Body of pancreas (tissue), 4 donors: ENCODE measurements around the gene TOP2A. TPM values are rescaled to one million over a fixed set of nuclear protein-coding genes. Genes with fewer than 3 reads are reported as not detected.
"Not testable (repeated sequence)": the region's sequence is repeated elsewhere in the genome, so short reads cannot be mapped to it uniquely, and the experiment has no call there.

ENCODE experiments used
- ATAC-seq: fragments of 150-250 bp; one replicate; pipeline ENCODE4 v1.9.1; 2016
- DNase-seq, 4 donors: peaks; one replicate each; pipeline ENCODE4 v3.0.0-alpha.2; 2019
- H3K27ac ChIP-seq, 4 donors: fragments of 200-600 bp; sonication (generic); 1 replicate in 3 of 4; 2 replicates in 1 of 4; pipeline versions ENCODE4 v1.5.1 to v1.6.1; 2016 to 2019; ENCODE audit warnings: mild to moderate bottlenecking in 1 of 4, mixed read lengths in 1 of 4, moderate library complexity in 1 of 4
- H3K27me3 ChIP-seq, 2 donors: fragments of 200-600 bp; sonication (generic); one replicate each; pipeline ENCODE4 v1.6.0; 2016; ENCODE audit warnings: mild to moderate bottlenecking in 1 of 2
- H3K36me3 ChIP-seq, 2 donors: fragments of 200-600 bp; sonication (generic); replicated peaks in 1 of 2; 2 replicates each; pipeline ENCODE4 v1.5.1; 2016; ENCODE audit warnings: low read depth in 2 of 2; ENCODE audit not compliant: insufficient read depth in 1 of 2
- H3K4me1 ChIP-seq: fragments of 200-600 bp; sonication (generic); one replicate; pipeline ENCODE4 v1.6.0; 2016
- H3K4me3 ChIP-seq, 2 donors: fragments of 200-600 bp; sonication (generic); 1 replicate in 1 of 2; 2 replicates in 1 of 2; pipeline ENCODE4 v1.5.1; 2016 to 2019
- H3K9me3 ChIP-seq, 3 donors: fragments of 200-600 bp; sonication (generic); 1 replicate in 2 of 3; 2 replicates in 1 of 3; pipeline ENCODE4 v1.5.1; 2016
- POLR2A ChIP-seq, 3 donors: fragments of 450-650 bp; IDR thresholded peaks; one replicate each; pipeline ENCODE4 v1.6.1; 2016; ENCODE audit warnings: antibody characterized with exemption in 3 of 3, mild to moderate bottlenecking in 2 of 3
- WGBS, 2 donors: methylation state at CpG; one replicate each; pipeline ENCODE4 v1.1.5; 2017; 5-methylcytosine and 5-hydroxymethylcytosine counted together
- intact Hi-C: fragments of 100-400 bp; cut with DNase I; formaldehyde crosslinking; loops from one replicate; pipeline ENCODE4 v1.15.1; 2023
- total RNA-seq, 2 donors: library from RNA; depleted of rRNA; stranded (reverse); fragments of >200 nt; gene quantifications; one replicate each; pipeline ENCODE4 v1.1.0, GENCODE V29; 2016
- TF ChIP-seq, protein P1 (sequence below), 7 experiments: fragments of 450-650 bp in 4 of 7; fragments of 200-600 bp in 3 of 7; sonication (generic) in 3 of 7; IDR thresholded peaks; one replicate each; pipeline ENCODE4 v1.5.1; 2016 to 2019; ENCODE audit warnings: antibody characterized with exemption in 7 of 7

TOP2A gene
- total RNA-seq, 2 donors from 2014 or later: 0.33 TPM; not detected in 1

DNA sequence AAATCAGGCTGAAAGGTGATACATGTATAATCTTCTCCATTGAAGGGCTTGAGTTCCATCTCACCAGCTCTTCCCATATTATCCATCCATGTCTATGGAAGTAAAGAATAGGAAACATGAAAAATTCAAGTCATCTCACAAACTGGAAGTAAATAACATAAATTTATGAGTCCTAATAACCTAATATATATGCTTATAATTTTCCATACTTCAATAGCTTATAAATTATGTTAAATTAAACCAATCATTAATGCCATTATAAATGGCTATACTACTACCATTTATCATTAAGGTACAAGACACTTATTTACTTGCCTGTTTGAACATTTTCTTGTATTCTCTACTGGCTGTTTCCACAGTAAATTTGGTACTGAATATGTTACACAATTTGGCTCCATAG lies 4.8 kb downstream of the TOP2A start:
- H3K27me3 ChIP-seq: peaks cover 0 to 6% of the 10 kb centered on the region in 2 donors
- no peak for DNase-seq
- H3K36me3 ChIP-seq: no peaks in the 10 kb centered on the region
- TF ChIP-seq, protein P1, sequence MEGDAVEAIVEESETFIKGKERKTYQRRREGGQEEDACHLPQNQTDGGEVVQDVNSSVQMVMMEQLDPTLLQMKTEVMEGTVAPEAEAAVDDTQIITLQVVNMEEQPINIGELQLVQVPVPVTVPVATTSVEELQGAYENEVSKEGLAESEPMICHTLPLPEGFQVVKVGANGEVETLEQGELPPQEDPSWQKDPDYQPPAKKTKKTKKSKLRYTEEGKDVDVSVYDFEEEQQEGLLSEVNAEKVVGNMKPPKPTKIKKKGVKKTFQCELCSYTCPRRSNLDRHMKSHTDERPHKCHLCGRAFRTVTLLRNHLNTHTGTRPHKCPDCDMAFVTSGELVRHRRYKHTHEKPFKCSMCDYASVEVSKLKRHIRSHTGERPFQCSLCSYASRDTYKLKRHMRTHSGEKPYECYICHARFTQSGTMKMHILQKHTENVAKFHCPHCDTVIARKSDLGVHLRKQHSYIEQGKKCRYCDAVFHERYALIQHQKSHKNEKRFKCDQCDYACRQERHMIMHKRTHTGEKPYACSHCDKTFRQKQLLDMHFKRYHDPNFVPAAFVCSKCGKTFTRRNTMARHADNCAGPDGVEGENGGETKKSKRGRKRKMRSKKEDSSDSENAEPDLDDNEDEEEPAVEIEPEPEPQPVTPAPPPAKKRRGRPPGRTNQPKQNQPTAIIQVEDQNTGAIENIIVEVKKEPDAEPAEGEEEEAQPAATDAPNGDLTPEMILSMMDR (IDR thresholded peaks at IDR 0.05): no peak
- no peak for TF ChIP-seq POLR2A (IDR thresholded peaks at IDR 0.05)
- no peak overlapping the region for H3K4me3 ChIP-seq
- H3K9me3 ChIP-seq: no peaks in the 10 kb centered on the region
- ATAC-seq: no peak
- H3K4me1 ChIP-seq: peaks cover 8% of the 10 kb centered on the region
- intact Hi-C loops: no loop called here
- H3K27ac ChIP-seq: no peak overlapping the region

GRCh38 chr17:40411821-40412220 lies 5.9 kb downstream of the TOP2A start:
- Histone ChIP-seq H3K27me3 (no peaks in the 10 kb centered on the region), H3K27ac (no peak overlapping the region), H3K4me1 (no peaks in the 10 kb centered on the region), H3K36me3 (no peaks in the 10 kb centered on the region), H3K9me3 (no peaks in the 10 kb centered on the region), H3K4me3 (no peak overlapping the region)
- DNase-seq (no peak), ATAC-seq (no peak)
- intact Hi-C loops: no loop called here
- no peak for TF ChIP-seq POLR2A (IDR thresholded peaks at IDR 0.05)
- TF ChIP-seq, protein P1 (IDR thresholded peaks at IDR 0.05): no peak
- 89 to 94% methylated on average over 4 of the region's 4 CpGs for WGBS, 2 donors

DNA sequence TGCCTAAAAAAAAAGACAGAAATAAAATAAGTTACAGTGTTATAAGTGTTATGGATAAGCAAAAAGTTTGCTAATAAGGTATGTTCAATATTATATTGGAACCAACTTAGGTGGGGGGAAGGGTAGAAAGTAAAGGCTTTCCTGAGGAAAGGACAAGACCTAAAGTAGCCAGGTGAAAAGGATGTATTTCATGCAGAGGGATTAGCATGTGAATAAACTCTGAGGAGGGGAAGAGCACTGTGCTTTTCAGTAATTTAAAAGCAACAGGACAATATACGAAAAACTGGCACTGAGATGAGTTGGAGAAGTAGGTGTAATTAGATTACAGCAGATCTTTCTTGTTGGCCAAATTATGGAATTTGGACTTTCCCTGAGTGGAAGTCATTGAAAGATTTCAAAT lies 7.6 kb downstream of the TOP2A start:
- DNase-seq (no peak), ATAC-seq (no peak)
- WGBS, 2 donors: 78% methylated on average over 1 of the region's 1 CpG
- no peak overlapping the region for H3K4me3 ChIP-seq
- H3K9me3 ChIP-seq: no peaks in the 10 kb centered on the region
- no peak overlapping the region for H3K27ac ChIP-seq
- H3K27me3 ChIP-seq: no peaks in the 10 kb centered on the region
- intact Hi-C loops: no loop called here
- H3K4me1 ChIP-seq: no peaks in the 10 kb centered on the region
- H3K36me3 ChIP-seq: no peaks in the 10 kb centered on the region
- TF ChIP-seq, protein P1 (IDR thresholded peaks at IDR 0.05): no peak
- no peak for TF ChIP-seq POLR2A (IDR thresholded peaks at IDR 0.05)

DNA sequence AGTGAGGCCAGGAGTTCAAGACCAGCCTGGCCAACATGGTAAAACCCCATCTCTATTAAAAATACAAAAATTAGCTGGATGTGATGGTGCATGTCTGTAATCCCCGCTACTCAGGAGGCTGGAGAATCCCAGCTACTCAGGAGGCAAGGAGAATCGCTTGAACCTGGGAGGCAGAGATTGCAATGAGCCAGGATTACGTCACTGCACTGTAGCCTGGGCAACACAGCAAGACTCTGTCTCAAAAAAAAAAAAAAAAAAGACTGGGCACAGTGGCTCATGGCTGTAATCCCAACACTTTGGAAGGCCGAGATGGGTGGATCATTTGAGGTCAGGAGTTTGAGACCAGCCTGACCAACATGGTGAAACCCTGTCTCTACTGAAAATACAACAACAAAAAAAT lies 8.2 kb downstream of the TOP2A start:
- H3K27ac ChIP-seq, H3K4me3 ChIP-seq, DNase-seq, H3K4me1 ChIP-seq, H3K9me3 ChIP-seq, H3K36me3 ChIP-seq, H3K27me3 ChIP-seq, ATAC-seq, intact Hi-C loops: not testable (repeated sequence)
- 90 to 95% methylated on average over 4 of the region's 4 CpGs for WGBS, 2 donors

DNA sequence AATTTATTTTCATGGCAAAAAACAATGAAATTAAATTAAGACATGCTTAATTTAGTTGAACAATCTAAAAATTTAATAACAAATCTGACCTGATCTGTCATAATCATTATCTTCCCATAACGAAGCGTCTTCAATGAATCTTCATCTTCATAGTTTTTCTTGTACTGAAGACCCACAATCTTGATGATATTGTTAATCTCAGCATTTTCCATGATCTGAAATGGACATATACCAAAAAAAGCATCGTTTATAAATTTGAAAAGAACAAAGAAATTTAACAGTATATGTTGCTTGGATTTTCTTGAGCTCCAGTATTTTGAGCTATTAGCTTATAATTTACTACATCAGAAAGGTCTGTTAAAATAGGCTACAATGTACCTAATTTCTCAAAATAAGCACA lies 10.2 kb downstream of the TOP2A start:
- TF ChIP-seq, protein P1 (IDR thresholded peaks at IDR 0.05): no peak
- no peak for TF ChIP-seq POLR2A (IDR thresholded peaks at IDR 0.05)
- H3K27ac ChIP-seq: no peak overlapping the region
- no peaks in the 10 kb centered on the region for H3K9me3 ChIP-seq
- no peaks in the 10 kb centered on the region for H3K36me3 ChIP-seq
- no peaks in the 10 kb centered on the region for H3K27me3 ChIP-seq
- no peaks in the 10 kb centered on the region for H3K4me1 ChIP-seq
- WGBS, 2 donors: 93 to 96% methylated on average over 3 of the region's 3 CpGs
- no peak overlapping the region for H3K4me3 ChIP-seq
- intact Hi-C loops: no loop called here
- no peak for DNase-seq
- no peak for ATAC-seq
